Ishikawa (cell line): ENCODE results near the gene SPDYE3.

Source experiments
- CEBPB ChIP-seq: IDR thresholded peaks from 2 replicates; pipeline ENCODE4 v1.6.1; 2012
- CREB1 ChIP-seq: IDR thresholded peaks from 2 replicates; pipeline ENCODE4 v1.6.1; 2012; ENCODE audit warnings: low read depth
- EGR1 ChIP-seq: IDR thresholded peaks from 2 replicates; pipeline ENCODE4 v1.6.1; 2012
- EP300 ChIP-seq: IDR thresholded peaks from 2 replicates; pipeline ENCODE4 v1.6.1; 2012; ENCODE audit warnings: borderline replicate concordance
- FOXM1 ChIP-seq: IDR thresholded peaks from 2 replicates; pipeline ENCODE4 v1.6.1; 2012; ENCODE audit warnings: low read depth, borderline replicate concordance
- MAX ChIP-seq: IDR thresholded peaks from 2 replicates; pipeline ENCODE4 v1.6.1; 2012
- NFIC ChIP-seq: IDR thresholded peaks from 2 replicates; pipeline ENCODE4 v1.6.1; 2012
- RAD21 ChIP-seq: IDR thresholded peaks from 2 replicates; pipeline ENCODE4 v1.6.1; 2012; ENCODE audit warnings: low read depth
- REST ChIP-seq: IDR thresholded peaks from 2 replicates; pipeline ENCODE4 v1.6.1; 2012; ENCODE audit warnings: low read depth, mild to moderate bottlenecking
- TEAD4 ChIP-seq: IDR thresholded peaks from 2 replicates; pipeline ENCODE4 v1.6.1; 2012
- USF1 ChIP-seq: IDR thresholded peaks from 2 replicates; pipeline ENCODE4 v1.6.1; 2012
- YY1 ChIP-seq: IDR thresholded peaks from 2 replicates; pipeline ENCODE4 v1.6.1; 2012; ENCODE audit warnings: low read depth
- ZBTB7A ChIP-seq: IDR thresholded peaks from 2 replicates; pipeline ENCODE4 v1.6.1; 2012; ENCODE audit warnings: low read depth

GRCh38 chr7:100360135-100360854, 52.8 kb downstream of the SPDYE3 start:
- TF ChIP-seq CREB1 (no peak), NFIC (no peak), MAX (no peak), RAD21 (no peak), REST (no peak), EP300 (no peak), EGR1 (no peak), USF1 (no peak), TEAD4 (no peak), FOXM1 (no peak), CEBPB (no peak), YY1 (no peak), ZBTB7A (no peak)
